IMR-90 (cell line): ENCODE measurements around the gene HSPA12A. TPM values are rescaled to one million over a fixed set of nuclear protein-coding genes. Genes with fewer than 3 reads are reported as not detected.

ENCODE experiments used
- ATAC-seq: fragments of 200-7000 bp; cut with Tn5 transposase; 2 replicates; pipeline ENCODE4 v1.9.1; 2020; ENCODE audit warnings: low read depth, mild to moderate bottlenecking, moderate library complexity
- BruUV-seq: library from RNA; stranded (reverse); fragments of 400-500 nt; replicated peaks from 2 replicates; lab custom pipeline; 2021; lab: Mats Ljungman, UMichigan
- CTCF ChIA-PET: fragments of 300-600 bp; formaldehyde crosslinking; extraction: SDS; loops from one replicate; lab custom pipeline; 2021; ENCODE audit warnings: antibody characterized with exemption; lab: Yijun Ruan, JAX
- POLR2A ChIA-PET: fragments of 300-600 bp; sonication (Branson Sonifier 250); formaldehyde crosslinking; loops from one replicate; lab custom pipeline; 2022; ENCODE audit warnings: antibody characterized with exemption; ENCODE audit not compliant: unreplicated experiment; lab: Charles Lee
- DNase-seq: peaks from one replicate; pipeline ENCODE4 v3.0.0; 2013
- H2AFZ ChIP-seq: replicated peaks from 2 replicates; pipeline ENCODE3; 2013; ENCODE audit warnings: low read length, mild to moderate bottlenecking; ENCODE audit not compliant: poor library complexity
- H2AK5ac ChIP-seq: 2 replicates; pipeline ENCODE4 v1.6.1; 2013; ENCODE audit warnings: low read depth, low read length, inconsistent platforms
- H2AK9ac ChIP-seq: replicated peaks from 2 replicates; pipeline ENCODE3; 2013; ENCODE audit warnings: mild to moderate bottlenecking, low read depth, low read length, moderate library complexity; ENCODE audit not compliant: poor library complexity
- H2BK120ac ChIP-seq: 2 replicates; pipeline ENCODE4 v1.6.1; 2013; ENCODE audit warnings: low read depth, low read length, inconsistent platforms
- H2BK15ac ChIP-seq: 3 replicates; pipeline ENCODE4 v1.6.1; 2013; ENCODE audit warnings: low read depth, low read length, inconsistent platforms
- H2BK20ac ChIP-seq: 2 replicates; pipeline ENCODE4 v1.6.1; 2013; ENCODE audit warnings: low read depth, mild to moderate bottlenecking, inconsistent platforms, low read length, moderate library complexity
- H2BK5ac ChIP-seq: 2 replicates; pipeline ENCODE4 v1.6.1; 2013; ENCODE audit warnings: mild to moderate bottlenecking, low read depth, low read length, inconsistent platforms; ENCODE audit not compliant: poor library complexity, severe bottlenecking
- H3K14ac ChIP-seq: replicated peaks from 2 replicates; pipeline ENCODE4 v1.6.1; 2013; ENCODE audit warnings: low read depth, low read length, inconsistent platforms
- H3K18ac ChIP-seq: 2 replicates; pipeline ENCODE4 v1.6.1; 2013; ENCODE audit warnings: low read depth, low read length, control low read depth
- H3K23ac ChIP-seq: 2 replicates; pipeline ENCODE4 v1.6.1; 2013; ENCODE audit warnings: low read depth, low read length, inconsistent platforms
- H3K27ac ChIP-seq: 2 replicates; pipeline ENCODE4 v1.5.1; 2013; ENCODE audit warnings: mild to moderate bottlenecking, control low read depth, low read length; ENCODE audit not compliant: insufficient read depth
- H3K27me3 ChIP-seq: 2 replicates; pipeline ENCODE4 v1.6.1; 2013; ENCODE audit warnings: low read length; ENCODE audit not compliant: control insufficient read depth, insufficient read depth
- H3K36me3 ChIP-seq: 2 replicates; pipeline ENCODE4 v1.6.1; 2013; ENCODE audit warnings: low read length, mixed read lengths; ENCODE audit not compliant: control insufficient read depth, insufficient read depth
- H3K4ac ChIP-seq: 2 replicates; pipeline ENCODE4 v1.6.1; 2013; ENCODE audit warnings: low read depth, low read length, inconsistent platforms
- H3K4me1 ChIP-seq: 2 replicates; pipeline ENCODE4 v1.6.1; 2013; ENCODE audit warnings: low read length, mixed read lengths; ENCODE audit not compliant: control insufficient read depth, insufficient read depth
- H3K4me2 ChIP-seq: 2 replicates; pipeline ENCODE4 v1.6.1; 2013; ENCODE audit warnings: low read depth, mild to moderate bottlenecking, control low read depth, low read length, moderate library complexity
- H3K4me3 ChIP-seq: 2 replicates; pipeline ENCODE4 v1.5.1; 2013; ENCODE audit warnings: low read depth, mild to moderate bottlenecking, control low read depth, low read length, moderate library complexity; ENCODE audit not compliant: insufficient read depth
- H3K56ac ChIP-seq: 2 replicates; pipeline ENCODE4 v1.6.1; 2013; ENCODE audit warnings: low read length, inconsistent platforms; ENCODE audit not compliant: insufficient read depth; ENCODE audit errors: extremely low read depth
- H3K79me1 ChIP-seq, 2 experiments: 2 replicates each; pipeline ENCODE4 v1.6.1; 2013; ENCODE audit warnings: low read length in 2 of 2, inconsistent platforms in 1 of 2, low read depth in 1 of 2
- H3K9ac ChIP-seq: 2 replicates; pipeline ENCODE4 v1.6.1; 2013; ENCODE audit warnings: low read depth, low read length, control low read depth
- H3K9me1 ChIP-seq: 2 replicates; pipeline ENCODE4 v1.6.1; 2013; ENCODE audit warnings: low read length, inconsistent platforms; ENCODE audit not compliant: insufficient read depth
- H3K9me3 ChIP-seq: 2 replicates; pipeline ENCODE4 v1.6.1; 2013; ENCODE audit warnings: low read length; ENCODE audit not compliant: control insufficient read depth, insufficient read depth
- H4K20me1 ChIP-seq: 2 replicates; pipeline ENCODE4 v1.6.1; 2013; ENCODE audit warnings: low read length, inconsistent platforms; ENCODE audit not compliant: insufficient read depth
- H4K5ac ChIP-seq: 2 replicates; pipeline ENCODE4 v1.6.1; 2013; ENCODE audit warnings: mild to moderate bottlenecking, low read depth, low read length, control low read depth
- H4K8ac ChIP-seq, 2 experiments: 2 replicates each; pipeline ENCODE4 v1.6.1; 2013; ENCODE audit warnings: low read depth in 2 of 2, low read length in 2 of 2, control low read depth in 1 of 2, inconsistent platforms in 1 of 2
- H4K91ac ChIP-seq: 2 replicates; pipeline ENCODE4 v1.6.1; 2013; ENCODE audit warnings: low read depth, low read length, inconsistent platforms; ENCODE audit not compliant: insufficient read depth
- BHLHE40 ChIP-seq: fragments of 150-350 bp; IDR thresholded peaks from 2 replicates; pipeline ENCODE4 v1.6.1; 2016; ENCODE audit warnings: mild to moderate bottlenecking, low read depth, low read length
- CEBPB ChIP-seq: IDR thresholded peaks from 2 replicates; pipeline ENCODE4 v1.6.1; 2012; ENCODE audit warnings: low read depth, low read length, improper control_type of control experiment
- CHD1 ChIP-seq: IDR thresholded peaks from 2 replicates; pipeline ENCODE4 v1.6.1; 2012; ENCODE audit warnings: low read depth, low read length, improper control_type of control experiment
- CTCF ChIP-seq: conservative IDR thresholded peaks from 2 replicates; pipeline ENCODE4 v1.5.1; 2012; ENCODE audit warnings: mild to moderate bottlenecking, low read depth, low read length, improper control_type of control experiment
- ELK1 ChIP-seq: fragments of 150-350 bp; IDR thresholded peaks from 2 replicates; pipeline ENCODE4 v1.6.1; 2016; ENCODE audit warnings: low read depth, mild to moderate bottlenecking, low read length, moderate library complexity, borderline replicate concordance
- FOS ChIP-seq: fragments of 150-350 bp; IDR thresholded peaks from 2 replicates; pipeline ENCODE4 v1.6.1; 2016; ENCODE audit warnings: low read depth, low read length
- MAFK ChIP-seq: IDR thresholded peaks from 2 replicates; pipeline ENCODE4 v1.6.1; 2012; ENCODE audit warnings: low read depth, low read length, improper control_type of control experiment
- MAZ ChIP-seq: IDR thresholded peaks from 2 replicates; pipeline ENCODE4 v1.6.1; 2012; ENCODE audit warnings: low read depth, mild to moderate bottlenecking, low read length, improper control_type of control experiment, moderate library complexity, borderline replicate concordance
- MXI1 ChIP-seq: IDR thresholded peaks from 2 replicates; pipeline ENCODE4 v1.6.1; 2012; ENCODE audit warnings: low read depth, mild to moderate bottlenecking, low read length, moderate library complexity, borderline replicate concordance
- NFE2L2 ChIP-seq: fragments of 150-350 bp; IDR thresholded peaks from 2 replicates; pipeline ENCODE4 v1.6.1; 2016; ENCODE audit warnings: low read depth, mild to moderate bottlenecking, low read length
- POLR2A ChIP-seq: IDR thresholded peaks from 2 replicates; pipeline ENCODE4 v1.6.1; 2012; ENCODE audit warnings: mild to moderate bottlenecking, low read depth, low read length
- RAD21 ChIP-seq: IDR thresholded peaks from 2 replicates; pipeline ENCODE4 v1.6.1; 2012; ENCODE audit warnings: low read length, improper control_type of control experiment
- RCOR1 ChIP-seq: IDR thresholded peaks from 2 replicates; pipeline ENCODE4 v1.6.1; 2012; ENCODE audit warnings: mild to moderate bottlenecking, low read length, improper control_type of control experiment; ENCODE audit not compliant: insufficient replicate concordance
- RFX5 ChIP-seq: IDR thresholded peaks from 2 replicates; pipeline ENCODE4 v1.8.0; 2012; ENCODE audit warnings: low read depth, mild to moderate bottlenecking, low read length, moderate library complexity
- SMC3 ChIP-seq: fragments of 150-350 bp; IDR thresholded peaks from 2 replicates; pipeline ENCODE4 v1.6.1; 2016; ENCODE audit warnings: low read depth, mild to moderate bottlenecking, antibody characterized with exemption, low read length, moderate library complexity
- USF2 ChIP-seq: fragments of 150-350 bp; IDR thresholded peaks from 2 replicates; pipeline ENCODE4 v1.6.1; 2017; ENCODE audit warnings: mild to moderate bottlenecking, antibody characterized with exemption, low read length, low read depth
- WGBS, 2 experiments: methylation state at CpG; one replicate each; pipeline versions ENCODE4 v1.1.5 to v1.1.7; 2013; ENCODE audit warnings: missing lambda C conversion rate in 2 of 2; ENCODE audit not compliant: insufficient read length in 1 of 2; ENCODE audit errors: extremely low coverage in 2 of 2; 5-methylcytosine and 5-hydroxymethylcytosine counted together
- dilution Hi-C: fragments of 300-500 bp; cut with HindIII; formaldehyde crosslinking; loops from one replicate; pipeline ENCODE4 v1.14.3; 2018; ENCODE audit warnings: low sequenced_read_pairs; ENCODE audit not compliant: unreplicated experiment
- in situ Hi-C: fragments of 300-500 bp; cut with MboI; formaldehyde crosslinking; loops from 3 replicates; pipeline ENCODE4 v1.14.3; 2019; ENCODE audit warnings: low sequenced_read_pairs, inconsistent platforms, mixed read lengths
- intact Hi-C: fragments of 100-400 bp; cut with micrococcal nuclease; formaldehyde crosslinking; loops from 2 replicates; pipeline ENCODE4 v1.10.0; 2022
- polyA plus RNA-seq, 3 experiments: library from polyadenylated mRNA; depleted of rRNA; stranded (reverse); fragments of >200 nt; gene quantifications; 2 replicates each; pipeline ENCODE4 v1.2.3, GENCODE V29; 2012; ENCODE audit warnings: low replicate concordance in 1 of 3
- total RNA-seq: library from RNA; depleted of rRNA; stranded (reverse); fragments of >200 nt; gene quantifications from 2 replicates; pipeline ENCODE4 v1.2.3, GENCODE V29; 2012

The HSPA12A gene
- total and polyA plus RNA-seq, 2 of the 4 experiments (the other 2 are of a cell fraction), result 16.1 to 16.7 TPM

GRCh38 chr10:116673866-116674265, 68.5 kb downstream of the HSPA12A start:
- Histone ChIP-seq H3K27ac (no peak overlapping the region), H4K8ac (no peak overlapping the region), H2AFZ (no peak overlapping the region), H3K9me3 (no peaks in the 10 kb centered on the region), H3K79me1 (no peaks in the 10 kb centered on the region), H3K27me3 (no peaks in the 10 kb centered on the region), H3K36me3 (peaks cover 10% of the 10 kb centered on the region), H3K4ac (no peak overlapping the region), H3K9me1 (peaks cover 14% of the 10 kb centered on the region), H3K4me3 (no peak overlapping the region), H3K4me1 (peaks cover 6% of the 10 kb centered on the region), H2AK5ac (no peak overlapping the region), H2BK120ac (no peak overlapping the region), H2AK9ac (no peak overlapping the region), H2BK5ac (no peak overlapping the region), H4K5ac (no peak overlapping the region), H2BK20ac (no peak overlapping the region), H3K18ac (no peak overlapping the region), H4K91ac (no peak overlapping the region), H4K20me1 (no peaks in the 10 kb centered on the region), H2BK15ac (no peak overlapping the region), H3K9ac (no peak overlapping the region), H3K14ac (no peak overlapping the region), H3K4me2 (no peak overlapping the region), H3K23ac (no peak overlapping the region), H3K56ac (no peak overlapping the region)
- WGBS, 2 experiments, result no CpG with 5 or more reads among the region's 2 CpGs
- ChIA-PET POLR2A (no interaction called here), CTCF (no interaction called here)
- dilution Hi-C loops, result no loop called here
- intact Hi-C loops, result no loop called here
- DNase-seq, result no peak
- TF ChIP-seq MXI1, result no peak
- no peak for TF ChIP-seq POLR2A
- TF ChIP-seq USF2, result no peak
- TF ChIP-seq RFX5, result no peak
- no peak for TF ChIP-seq NFE2L2
- no peak for TF ChIP-seq CEBPB
- no peak for TF ChIP-seq CTCF
- TF ChIP-seq CHD1, result no peak
- no peak for TF ChIP-seq ELK1
- no peak for TF ChIP-seq FOS
- no peak for TF ChIP-seq SMC3
- TF ChIP-seq RCOR1, result no peak
- no peak for TF ChIP-seq RAD21
- TF ChIP-seq MAZ, result no peak
- TF ChIP-seq BHLHE40, result no peak
- TF ChIP-seq MAFK, result no peak
- in situ Hi-C loops, result loop anchor here (5.0 kb wide), 1 partner anchor 503 kb away; no protein-coding TSS in a partner anchor
- ATAC-seq, result no peak
- BruUV-seq, result no TSS peak
